ENCODE measurements around the gene NR2F1. TPM values are rescaled to one million over a fixed set of nuclear protein-coding genes. Genes with fewer than 3 reads are reported as not detected.

Gene NR2F1
- total RNA-seq, 2 experiments from 2014 or later = not detected

DNA sequence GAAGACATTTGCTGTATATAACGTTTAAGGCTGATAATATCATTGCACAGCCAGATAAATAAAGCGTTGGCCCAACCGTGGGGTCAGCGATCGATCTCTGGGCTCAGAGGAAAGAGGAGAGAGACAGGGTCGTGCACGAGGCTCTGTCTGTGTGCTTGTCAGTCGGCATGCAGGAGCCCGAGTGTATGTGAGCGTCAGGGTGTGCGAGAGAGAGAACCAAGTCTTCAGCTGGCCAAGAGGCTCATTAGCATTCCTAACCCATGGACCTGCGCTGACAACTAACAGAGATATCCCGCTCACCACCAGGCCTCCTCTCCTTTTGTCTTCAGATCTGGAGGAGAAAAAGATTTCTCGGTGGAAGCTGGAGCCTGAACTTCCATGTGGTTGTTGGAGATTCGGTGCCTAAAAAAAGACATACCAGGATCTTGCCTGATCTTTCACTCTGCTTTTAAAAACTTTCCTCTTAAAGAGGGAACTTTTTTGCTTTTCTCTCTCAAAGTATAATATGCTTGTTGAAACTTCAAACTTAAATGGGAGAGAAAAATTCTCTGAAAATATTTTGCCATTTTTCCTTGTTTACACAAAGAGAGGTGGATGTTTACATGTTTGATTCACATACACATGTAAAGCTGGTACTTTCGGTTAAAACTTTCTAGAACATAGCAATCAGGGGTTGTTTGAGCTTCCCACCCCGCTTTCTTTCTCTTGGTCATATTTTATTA is 16.5 kb downstream of the NR2F1 start:
- CTCF ChIA-PET = no interaction called here
- Mint-ChIP-seq H3K36me3 (ENCODE audit: low read depth) (peaks cover 15% of the 10 kb centered on the region), H3K9me3 (peaks cover 3% of the 10 kb centered on the region), H3K27me3 (peaks cover 40% of the 10 kb centered on the region), H3K4me1 (peaks cover 7% of the 10 kb centered on the region), H3K27ac (no peak overlapping the region), H3K4me3 (no peak overlapping the region)
- POLR2A ChIA-PET = interaction anchor here (1.4 kb wide), 1 partner anchor 13 kb away, joined by 3 read pairs; no protein-coding TSS in a partner anchor
- no peak for DNase-seq

DNA sequence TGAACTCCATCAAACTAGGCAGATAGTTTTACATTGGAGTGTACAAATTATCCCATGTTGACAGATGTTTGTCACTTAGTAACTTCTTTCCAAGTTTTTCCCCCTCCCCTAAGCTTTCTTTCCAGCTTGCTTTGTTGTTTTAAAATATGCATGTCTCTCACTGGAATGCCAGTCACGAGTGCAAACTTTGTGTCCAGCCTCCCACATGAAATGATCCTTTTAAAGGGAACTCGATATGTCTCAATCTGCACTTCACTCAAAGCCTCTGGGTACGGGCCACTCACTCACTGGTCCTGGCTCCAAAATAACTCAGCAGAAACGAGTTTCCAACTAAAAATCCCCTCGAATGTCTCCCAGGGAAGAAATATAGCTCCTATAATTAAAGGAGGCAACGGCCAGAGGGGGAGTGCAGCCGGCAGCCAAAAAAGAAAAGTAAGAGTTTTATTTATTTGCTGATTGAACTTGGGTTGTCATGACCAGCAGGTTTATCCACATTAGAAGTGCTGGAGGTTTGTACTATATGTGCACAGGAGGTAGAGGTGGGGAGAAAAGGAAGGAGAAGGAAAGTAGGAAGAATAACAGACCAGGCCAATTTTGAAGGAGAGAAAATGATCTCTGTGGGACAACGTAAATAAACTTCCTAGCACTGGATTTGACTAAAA is 17.5 kb downstream of the NR2F1 start:
- ChIA-PET POLR2A (interaction anchor here (1.1 kb wide), 1 partner anchor 14 kb away, joined by 3 read pairs; no protein-coding TSS in a partner anchor), CTCF (interaction anchor here (1.1 to 1.2 kb wide), 2 partner anchors 8 to 201 kb away, joined by 3 to 4 read pairs; no protein-coding TSS in a partner anchor)
- Mint-ChIP-seq H3K4me3 (no peak overlapping the region), H3K27ac (no peak overlapping the region), H3K27me3 (peaks cover 40% of the 10 kb centered on the region), H3K4me1 (peaks cover 4% of the 10 kb centered on the region), H3K9me3 (peaks cover 3% of the 10 kb centered on the region), H3K36me3 (ENCODE audit: low read depth) (peaks cover 9% of the 10 kb centered on the region)
- no peak for DNase-seq

DNA sequence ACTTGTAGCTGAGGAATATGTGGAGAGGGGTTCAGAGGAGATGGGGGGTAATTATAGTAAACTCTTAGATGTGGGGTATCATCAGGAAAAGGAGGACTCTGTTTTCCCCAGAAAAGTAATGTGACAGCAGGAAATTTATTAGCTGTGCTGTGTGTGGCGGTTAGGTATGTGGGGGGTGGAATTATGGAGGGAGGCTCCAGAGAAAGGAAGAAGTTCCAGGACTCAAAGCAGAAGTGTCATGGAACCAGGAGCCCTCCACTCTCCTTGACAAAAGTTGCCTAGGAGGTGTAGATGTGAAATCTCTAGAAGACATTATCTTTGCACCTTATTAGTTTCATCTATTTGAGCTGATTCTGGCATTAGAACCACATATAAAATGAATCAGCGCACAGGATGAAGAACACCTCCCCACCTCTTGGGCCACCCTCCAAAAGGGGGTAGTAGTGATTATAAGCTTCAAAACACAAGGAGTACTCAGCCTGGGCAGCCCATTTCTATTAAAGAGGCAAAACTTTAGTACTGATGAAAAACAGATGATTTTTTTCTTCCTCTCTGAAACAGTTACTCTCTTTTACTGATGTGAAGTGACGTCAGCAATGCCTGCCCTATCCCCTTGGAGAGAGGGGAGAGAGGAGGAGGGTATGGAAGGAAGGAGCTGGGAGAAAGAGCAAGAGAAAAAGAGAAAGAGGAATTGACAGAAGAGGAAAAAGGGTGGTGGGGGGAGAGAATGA is 18.2 kb downstream of the NR2F1 start:
- Mint-ChIP-seq H3K27ac (no peak overlapping the region), H3K9me3 (no peaks in the 10 kb centered on the region), H3K36me3 (ENCODE audit: low read depth) (peaks cover 3% of the 10 kb centered on the region), H3K27me3 (peaks cover 40% of the 10 kb centered on the region), H3K4me3 (no peak overlapping the region), H3K4me1 (peaks cover 2% of the 10 kb centered on the region)
- ChIA-PET POLR2A (interaction anchor here (1.1 kb wide), 1 partner anchor 15 kb away, joined by 3 read pairs; no protein-coding TSS in a partner anchor), CTCF (interaction anchor here (0.6 to 1.2 kb wide), 5 partner anchors 9 to 651 kb away, joined by 3 to 6 read pairs (median 4); no protein-coding TSS in a partner anchor)
- no peak for DNase-seq

DNA sequence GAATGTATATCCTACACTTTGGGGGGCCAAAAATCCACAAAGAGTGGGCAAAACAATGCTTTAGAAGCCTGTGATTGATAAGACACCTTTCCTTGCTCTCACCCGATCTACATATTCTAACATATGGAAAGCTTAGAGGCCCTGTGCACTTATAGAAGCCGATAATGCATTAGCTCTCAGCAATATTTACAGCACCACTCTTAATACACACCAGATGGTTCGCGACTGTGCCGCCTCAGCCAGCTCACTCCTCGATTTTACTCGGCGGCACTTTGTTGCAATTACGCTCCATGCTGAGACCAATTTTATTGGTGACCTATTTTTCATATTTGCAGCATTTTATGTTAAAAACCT is 18.8 kb downstream of the NR2F1 start:
- H3K27me3 Mint-ChIP-seq = peaks cover 40% of the 10 kb centered on the region
- ChIA-PET POLR2A (no interaction called here), CTCF (interaction anchor here (0.6 to 1.2 kb wide), 5 partner anchors 9 to 652 kb away, joined by 3 to 6 read pairs (median 4); no protein-coding TSS in a partner anchor)
- DNase-seq = no peak
- peaks cover 2% of the 10 kb centered on the region for H3K36me3 Mint-ChIP-seq (ENCODE audit: low read depth)
- H3K4me3 Mint-ChIP-seq = no peak overlapping the region
- H3K4me1 Mint-ChIP-seq = peaks cover 2% of the 10 kb centered on the region
- H3K27ac Mint-ChIP-seq = no peak overlapping the region
- H3K9me3 Mint-ChIP-seq = no peaks in the 10 kb centered on the region

GRCh38 chr5:93602241-93603077 is 19.4 kb downstream of the NR2F1 start:
- Mint-ChIP-seq H3K4me1 (peaks cover 4% of the 10 kb centered on the region), H3K4me3 (no peak overlapping the region), H3K27ac (no peak overlapping the region), H3K27me3 (peaks cover 39% of the 10 kb centered on the region), H3K36me3 (ENCODE audit: low read depth) (peaks cover 2% of the 10 kb centered on the region), H3K9me3 (no peaks in the 10 kb centered on the region)
- CTCF ChIA-PET = interaction anchor here (0.6 to 1.2 kb wide), 3 partner anchors 16 to 31 kb away, joined by 3 to 4 read pairs (median 3); no protein-coding TSS in a partner anchor
- DNase-seq = no peak
- POLR2A ChIA-PET = interaction anchor here (1.1 kb wide), 1 partner anchor 16 kb away, joined by 3 read pairs; no protein-coding TSS in a partner anchor

- ChIA-PET POLR2A (interaction anchor here (1.1 kb wide), 1 partner anchor 15 kb away, joined by 3 read pairs; no protein-coding TSS in a partner anchor), CTCF (interaction anchor here (0.6 to 1.2 kb wide), 2 partner anchors 19 to 32 kb away, joined by 3 to 4 read pairs; no protein-coding TSS in a partner anchor)
- Mint-ChIP-seq H3K27me3 (peaks cover 43% of the 10 kb centered on the region), H3K4me1 (peaks cover 10% of the 10 kb centered on the region), H3K9me3 (no peaks in the 10 kb centered on the region), H3K4me3 (peak overlapping the region; percentile 38), H3K27ac (no peak overlapping the region), H3K36me3 (ENCODE audit: low read depth) (peaks cover 2% of the 10 kb centered on the region)
- no peak for DNase-seq
These were observed 20.2 kb downstream of the NR2F1 start for GRCh38 chr5:93603078-93603792.

- no peak overlapping the region for H3K27ac Mint-ChIP-seq
- POLR2A ChIA-PET = interaction anchor here (1.1 kb wide), 1 partner anchor 14 kb away, joined by 3 read pairs; no protein-coding TSS in a partner anchor
- CTCF ChIA-PET = interaction anchor here (1.2 kb wide), 1 partner anchor 18 kb away, joined by 3 read pairs; no protein-coding TSS in a partner anchor
- no peaks in the 10 kb centered on the region for H3K9me3 Mint-ChIP-seq
- H3K27me3 Mint-ChIP-seq = peaks cover 49% of the 10 kb centered on the region
- H3K36me3 Mint-ChIP-seq (ENCODE audit: low read depth) = peaks cover 2% of the 10 kb centered on the region
- H3K4me1 Mint-ChIP-seq = peaks cover 10% of the 10 kb centered on the region
- DNase-seq = no peak
- peak overlapping the region; percentile 38 for H3K4me3 Mint-ChIP-seq
These were observed 21.0 kb downstream of the NR2F1 start for GRCh38 chr5:93603793-93604643.

DNA sequence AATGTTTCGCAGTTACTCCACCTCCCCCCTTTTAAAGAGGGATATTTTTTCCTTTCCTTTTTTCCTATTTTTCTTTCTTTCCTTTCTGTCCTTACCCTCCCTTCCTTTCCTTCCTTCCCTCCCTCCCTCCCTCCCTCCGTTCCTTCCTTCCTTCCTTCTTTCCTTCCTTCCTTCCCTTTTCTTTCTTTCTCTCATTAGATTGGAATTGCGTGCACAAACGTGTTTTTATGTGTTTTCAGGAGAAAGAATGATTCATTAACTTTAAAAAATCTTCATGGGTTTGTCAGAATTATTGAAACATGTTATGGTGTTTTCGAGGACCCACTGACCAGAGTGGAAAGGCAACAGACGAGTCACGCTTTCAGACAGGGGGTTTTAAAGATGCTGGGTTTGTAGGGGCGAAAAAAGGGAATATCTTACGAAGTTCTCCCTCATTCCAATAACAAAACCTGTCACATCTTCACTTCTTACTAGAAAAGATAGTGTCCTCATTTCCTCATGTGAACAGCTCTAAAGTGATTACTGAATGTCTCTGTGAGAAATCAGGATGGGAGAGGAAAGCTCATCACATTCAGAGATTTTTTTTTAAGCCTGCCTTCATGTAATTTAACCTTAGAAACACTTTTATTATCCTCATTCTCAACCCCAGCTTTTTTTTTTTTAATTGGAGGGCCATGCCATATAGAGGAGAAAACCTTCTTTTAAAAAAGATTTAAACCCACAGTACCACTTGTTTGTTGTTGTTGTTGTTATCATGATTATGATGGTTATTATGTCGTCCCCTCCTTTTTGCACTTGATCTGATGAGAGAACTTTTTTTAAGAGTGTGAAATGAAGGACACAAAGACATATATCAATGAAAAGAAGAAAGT is 21.9 kb downstream of the NR2F1 start:
- Mint-ChIP-seq H3K4me1 (peaks cover 10% of the 10 kb centered on the region), H3K27ac (no peak overlapping the region), H3K36me3 (ENCODE audit: low read depth) (peaks cover 2% of the 10 kb centered on the region), H3K27me3 (peaks cover 58% of the 10 kb centered on the region), H3K4me3 (no peak overlapping the region), H3K9me3 (no peaks in the 10 kb centered on the region)
- ChIA-PET CTCF (no interaction called here), POLR2A (no interaction called here)
- no peak for DNase-seq

GRCh38 chr5:93606382-93606752 is 23.3 kb downstream of the NR2F1 start:
- Mint-ChIP-seq H3K27ac (no peak overlapping the region), H3K4me3 (no peak overlapping the region), H3K9me3 (no peaks in the 10 kb centered on the region), H3K4me1 (peaks cover 10% of the 10 kb centered on the region), H3K36me3 (ENCODE audit: low read depth) (peaks cover 2% of the 10 kb centered on the region), H3K27me3 (peaks cover 73% of the 10 kb centered on the region)
- CTCF ChIA-PET = interaction anchor here (1.1 to 2.4 kb wide), 3 partner anchors 34 to 197 kb away, joined by 3 to 17 read pairs (median 7); no protein-coding TSS in a partner anchor
- POLR2A ChIA-PET = interaction anchor here (1.1 kb wide), 1 partner anchor 16 kb away, joined by 3 read pairs; no protein-coding TSS in a partner anchor
- DNase-seq = no peak
